Ascending aorta (tissue), 2 donors: ENCODE data around the gene TRAF3IP1. TPM values are rescaled to one million over a fixed set of nuclear protein-coding genes. Genes with fewer than 3 reads are reported as not detected.
A peak's percentile ranks its signal among the peaks of the same experiment; 100 is the strongest.

ENCODE experiments used
- DNase-seq, 2 donors: peaks; one replicate each; pipeline ENCODE4 v3.0.0-alpha.2; 2019; ENCODE audit warnings: low spot score in 2 of 2
- H3K27ac ChIP-seq, 2 donors: fragments of 200-600 bp; sonication (generic); one replicate each; pipeline ENCODE4 v1.5.1; 2016 to 2017; ENCODE audit warnings: mild to moderate bottlenecking in 1 of 2
- H3K27me3 ChIP-seq: fragments of 200-600 bp; sonication (generic); one replicate; pipeline ENCODE4 v1.5.1; 2017
- H3K36me3 ChIP-seq, 2 donors: fragments of 200-600 bp; sonication (generic); one replicate each; pipeline ENCODE4 v1.5.1; 2016
- H3K4me1 ChIP-seq, 2 donors: fragments of 200-600 bp; sonication (generic); one replicate each; pipeline ENCODE4 v1.5.1; 2016 to 2017; ENCODE audit warnings: mild to moderate bottlenecking in 1 of 2
- H3K4me3 ChIP-seq, 2 donors: fragments of 200-600 bp; sonication (generic); one replicate each; pipeline ENCODE4 v1.5.1; 2016 to 2017; ENCODE audit warnings: mild to moderate bottlenecking in 1 of 2
- H3K9me3 ChIP-seq, 2 donors: fragments of 200-600 bp; sonication (generic); one replicate each; pipeline ENCODE4 v1.5.1; 2016
- intact Hi-C: fragments of 100-400 bp; cut with DNase I; formaldehyde crosslinking; loops from one replicate; pipeline ENCODE4 v1.15.1; 2023
- total RNA-seq: library from RNA; depleted of rRNA; stranded (reverse); fragments of >200 nt; gene quantifications from one replicate; pipeline ENCODE4 v1.1.0, GENCODE V29; 2016
- TF ChIP-seq, protein P1 (sequence below), 3 experiments: fragments of 200-600 bp in 2 of 3; fragments of 450-650 bp in 1 of 3; sonication (generic) in 2 of 3; IDR thresholded peaks; one replicate each; pipeline ENCODE4 v1.5.1; 2016 to 2019; ENCODE audit warnings: antibody characterized with exemption in 3 of 3, mild to moderate bottlenecking in 1 of 3, moderate library complexity in 1 of 3

TRAF3IP1 gene
- total RNA-seq, 1 donor from 2014 or later = 6.1 TPM

GRCh38 chr2:238444242-238444641 is 123.9 kb downstream of the TRAF3IP1 start:
- intact Hi-C loops = no loop called here
- Histone ChIP-seq H3K4me1 (peaks cover 0 to under 1% of the 10 kb centered on the region in 2 donors), H3K27me3 (no peaks in the 10 kb centered on the region), H3K27ac (no peak overlapping the region), H3K36me3 (peaks cover 47 to 53% of the 10 kb centered on the region in 2 donors), H3K4me3 (no peak overlapping the region), H3K9me3 (no peaks in the 10 kb centered on the region)
- peak in 1 of 2 donors; percentile 44 for DNase-seq
- TF ChIP-seq, protein P1, sequence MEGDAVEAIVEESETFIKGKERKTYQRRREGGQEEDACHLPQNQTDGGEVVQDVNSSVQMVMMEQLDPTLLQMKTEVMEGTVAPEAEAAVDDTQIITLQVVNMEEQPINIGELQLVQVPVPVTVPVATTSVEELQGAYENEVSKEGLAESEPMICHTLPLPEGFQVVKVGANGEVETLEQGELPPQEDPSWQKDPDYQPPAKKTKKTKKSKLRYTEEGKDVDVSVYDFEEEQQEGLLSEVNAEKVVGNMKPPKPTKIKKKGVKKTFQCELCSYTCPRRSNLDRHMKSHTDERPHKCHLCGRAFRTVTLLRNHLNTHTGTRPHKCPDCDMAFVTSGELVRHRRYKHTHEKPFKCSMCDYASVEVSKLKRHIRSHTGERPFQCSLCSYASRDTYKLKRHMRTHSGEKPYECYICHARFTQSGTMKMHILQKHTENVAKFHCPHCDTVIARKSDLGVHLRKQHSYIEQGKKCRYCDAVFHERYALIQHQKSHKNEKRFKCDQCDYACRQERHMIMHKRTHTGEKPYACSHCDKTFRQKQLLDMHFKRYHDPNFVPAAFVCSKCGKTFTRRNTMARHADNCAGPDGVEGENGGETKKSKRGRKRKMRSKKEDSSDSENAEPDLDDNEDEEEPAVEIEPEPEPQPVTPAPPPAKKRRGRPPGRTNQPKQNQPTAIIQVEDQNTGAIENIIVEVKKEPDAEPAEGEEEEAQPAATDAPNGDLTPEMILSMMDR (IDR thresholded peaks at IDR 0.05) = no peak

- intact Hi-C loops = no loop called here
- no peak for DNase-seq
- Histone ChIP-seq H3K4me3 (no peak overlapping the region), H3K27me3 (no peaks in the 10 kb centered on the region), H3K36me3 (peaks cover 54 to 65% of the 10 kb centered on the region in 2 donors), H3K27ac (no peak overlapping the region), H3K9me3 (no peaks in the 10 kb centered on the region), H3K4me1 (no peaks in the 10 kb centered on the region)
- TF ChIP-seq, protein P1 (IDR thresholded peaks at IDR 0.05) = no peak
These were observed 125.3 kb downstream of the TRAF3IP1 start for GRCh38 chr2:238445409-238446190.

DNA sequence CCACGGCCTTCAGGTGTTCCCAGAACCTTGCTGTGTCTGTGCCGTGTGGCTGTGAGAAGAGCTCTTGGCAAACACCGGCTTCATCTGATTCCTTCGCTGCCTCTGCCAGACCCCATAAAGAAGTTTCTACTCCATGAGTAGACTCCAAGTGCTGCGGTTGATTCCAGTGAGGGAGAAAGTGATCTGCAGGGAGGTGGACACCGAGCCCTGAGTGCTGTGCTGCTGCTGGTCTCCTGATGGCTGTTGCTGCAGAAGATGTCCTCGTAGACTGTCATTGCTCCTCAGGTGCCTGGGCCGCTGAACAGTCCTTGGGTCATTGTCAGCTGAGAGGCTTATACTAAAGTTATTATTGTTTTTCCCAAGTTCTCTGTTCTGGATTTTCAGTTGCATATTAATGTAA is 126.1 kb downstream of the TRAF3IP1 start:
- no peak overlapping the region for H3K27ac ChIP-seq
- no peaks in the 10 kb centered on the region for H3K4me1 ChIP-seq
- peaks cover 62 to 71% of the 10 kb centered on the region in 2 donors for H3K36me3 ChIP-seq
- TF ChIP-seq, protein P1 (IDR thresholded peaks at IDR 0.05) = no peak
- H3K4me3 ChIP-seq = no peak overlapping the region
- no peaks in the 10 kb centered on the region for H3K9me3 ChIP-seq
- DNase-seq = no peak
- intact Hi-C loops = no loop called here
- H3K27me3 ChIP-seq = no peaks in the 10 kb centered on the region

GRCh38 chr2:238448031-238448955 is 128.0 kb downstream of the TRAF3IP1 start:
- DNase-seq = no peak

GRCh38 chr2:238449241-238449640 is 128.9 kb downstream of the TRAF3IP1 start:
- intact Hi-C loops = no loop called here
- DNase-seq = no peak
- Histone ChIP-seq H3K9me3 (no peaks in the 10 kb centered on the region), H3K4me3 (no peak overlapping the region), H3K27ac (no peak overlapping the region), H3K4me1 (no peaks in the 10 kb centered on the region), H3K27me3 (no peaks in the 10 kb centered on the region), H3K36me3 (peaks cover 67 to 79% of the 10 kb centered on the region in 2 donors)
- TF ChIP-seq, protein P1 (IDR thresholded peaks at IDR 0.05) = no peak

More at GRCh38 chr2:238448031-238448955, 128.0 kb downstream of the TRAF3IP1 start:
- Histone ChIP-seq H3K36me3 (peaks cover 71 to 83% of the 10 kb centered on the region in 2 donors), H3K4me1 (no peaks in the 10 kb centered on the region), H3K4me3 (no peak overlapping the region), H3K9me3 (no peaks in the 10 kb centered on the region), H3K27ac (no peak overlapping the region), H3K27me3 (no peaks in the 10 kb centered on the region)
- TF ChIP-seq, protein P1 (IDR thresholded peaks at IDR 0.05) = no peak
- intact Hi-C loops = no loop called here
